GM21515 (cell line): ENCODE measurements around the gene MICU1.
"Not testable (repeated sequence)": the region's sequence is repeated elsewhere in the genome, so short reads cannot be mapped to it uniquely, and the experiment has no call there.

Experiments used
- ATAC-seq: cut with Tn5 transposase; IDR thresholded peaks from one replicate; pipeline ENCODE4 v1.9.1; 2021; ENCODE audit not compliant: unreplicated experiment

MICU1 gene, protein sequence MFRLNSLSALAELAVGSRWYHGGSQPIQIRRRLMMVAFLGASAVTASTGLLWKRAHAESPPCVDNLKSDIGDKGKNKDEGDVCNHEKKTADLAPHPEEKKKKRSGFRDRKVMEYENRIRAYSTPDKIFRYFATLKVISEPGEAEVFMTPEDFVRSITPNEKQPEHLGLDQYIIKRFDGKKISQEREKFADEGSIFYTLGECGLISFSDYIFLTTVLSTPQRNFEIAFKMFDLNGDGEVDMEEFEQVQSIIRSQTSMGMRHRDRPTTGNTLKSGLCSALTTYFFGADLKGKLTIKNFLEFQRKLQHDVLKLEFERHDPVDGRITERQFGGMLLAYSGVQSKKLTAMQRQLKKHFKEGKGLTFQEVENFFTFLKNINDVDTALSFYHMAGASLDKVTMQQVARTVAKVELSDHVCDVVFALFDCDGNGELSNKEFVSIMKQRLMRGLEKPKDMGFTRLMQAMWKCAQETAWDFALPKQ

DNA sequence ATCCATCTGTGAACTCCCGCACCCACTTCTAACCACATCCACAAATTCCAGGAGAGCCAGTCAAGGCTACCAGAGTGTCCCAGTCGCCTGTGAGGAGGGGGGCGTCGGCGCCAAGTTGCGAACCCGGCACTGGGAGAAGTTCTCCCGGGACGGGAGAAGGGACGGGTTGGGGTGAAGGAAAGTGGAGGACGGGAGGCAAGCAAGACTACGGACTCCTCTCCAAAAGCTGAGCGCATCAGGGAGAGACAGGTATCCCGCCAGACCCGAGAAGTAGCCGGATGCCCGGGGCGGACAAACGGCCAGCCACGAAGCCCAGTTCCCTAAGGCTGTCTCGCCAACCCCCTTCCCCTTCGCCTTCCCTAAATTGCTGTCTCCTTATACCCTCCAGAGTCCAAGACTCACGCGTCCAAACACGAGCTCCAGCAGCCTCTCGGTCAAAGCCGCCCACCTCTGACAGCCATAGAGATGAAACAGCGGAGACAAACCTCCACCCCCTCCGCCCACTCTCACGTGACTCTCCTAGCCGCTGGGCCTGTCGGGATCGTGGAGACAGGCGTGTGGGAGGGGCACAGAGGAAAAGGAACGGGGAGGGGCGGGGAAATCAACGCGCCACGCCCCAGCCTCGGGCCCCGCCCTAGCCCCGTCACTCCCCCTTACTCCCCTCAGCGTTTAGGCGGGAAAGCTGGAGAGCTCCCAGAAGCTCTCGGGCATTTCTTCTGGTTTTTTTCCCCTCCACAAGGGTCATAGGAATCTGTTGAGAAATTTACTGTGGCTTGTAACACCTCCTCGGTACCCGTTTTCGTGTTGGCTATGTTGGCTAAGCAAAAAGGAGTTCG, at the start of gene MICU1:
MICU1 (minus strand) TSS at position 472 of the 836 bp plus-strand sequence. CDS start 59,286 bp downstream, outside the sequence.
- peak; percentile 95 for ATAC-seq

DNA sequence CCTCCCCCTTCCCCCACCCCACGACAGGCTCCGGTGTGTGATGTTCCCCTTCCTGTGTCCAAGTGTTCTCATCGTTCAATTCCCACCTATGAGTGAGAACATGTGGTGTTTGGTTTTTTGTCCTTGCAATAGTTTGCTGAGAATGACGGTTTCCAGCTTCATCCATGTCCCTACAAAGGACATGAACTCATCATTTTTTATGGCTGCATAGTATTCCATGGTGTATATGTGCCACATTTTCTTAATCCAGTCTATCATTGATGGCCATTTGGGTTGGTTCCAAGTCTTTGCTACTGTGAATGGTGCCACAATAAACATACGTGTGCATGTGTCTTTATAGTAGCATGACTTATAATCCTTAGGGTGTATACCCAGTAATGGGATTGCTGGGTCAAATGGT, 48.3 kb upstream of the MICU1 start:
- not testable (repeated sequence) for ATAC-seq

DNA sequence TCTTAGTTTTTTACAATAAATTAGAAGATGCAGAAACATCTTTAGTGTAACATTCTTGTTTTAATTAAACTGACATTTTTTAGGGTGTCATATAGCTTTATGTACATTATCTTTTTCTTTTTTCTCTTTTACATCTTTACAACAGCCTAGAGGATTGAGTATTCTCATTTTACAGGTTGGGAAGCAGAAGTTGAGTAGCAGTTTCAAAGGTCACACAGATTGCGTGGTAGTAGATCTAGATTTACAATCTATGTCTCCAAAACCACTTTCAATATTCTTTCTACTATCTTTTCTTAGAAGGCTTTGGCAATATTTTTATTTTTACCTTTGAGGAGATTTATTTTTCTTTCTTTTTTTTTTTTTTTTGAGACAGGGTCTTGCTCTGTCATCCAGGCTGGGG, 47.4 kb upstream of the MICU1 start:
- ATAC-seq, result no peak

DNA sequence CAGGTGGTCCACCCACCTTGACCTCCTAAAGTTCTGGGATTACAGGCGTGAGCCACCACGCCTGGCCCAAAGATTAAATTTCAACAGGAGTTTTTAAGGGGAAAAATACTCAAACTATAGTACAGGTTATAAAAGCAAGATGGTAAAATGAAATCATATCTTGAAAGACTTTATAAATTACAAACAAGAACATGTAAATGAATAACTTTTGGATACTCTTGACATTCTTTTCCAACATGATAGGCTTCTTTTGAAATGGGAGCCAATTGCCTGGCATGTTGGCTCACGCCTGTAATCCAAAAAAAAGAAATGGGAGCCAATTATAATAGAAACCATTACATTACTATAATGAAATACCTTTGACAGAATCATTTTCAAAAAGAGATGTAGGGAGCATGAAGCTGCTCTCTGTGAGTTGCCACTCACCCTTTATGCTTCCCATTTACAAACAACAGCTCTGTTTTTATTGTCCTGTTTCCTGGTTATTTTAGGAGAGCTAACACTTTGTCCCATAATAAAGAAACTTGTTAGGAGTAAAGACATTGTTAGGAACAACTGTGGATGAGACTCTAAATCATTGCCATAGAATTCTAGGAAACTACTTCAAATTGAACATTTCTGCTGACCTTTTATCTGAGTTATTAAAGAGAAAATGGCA, 41.5 kb upstream of the MICU1 start:
- ATAC-seq, result no peak

DNA sequence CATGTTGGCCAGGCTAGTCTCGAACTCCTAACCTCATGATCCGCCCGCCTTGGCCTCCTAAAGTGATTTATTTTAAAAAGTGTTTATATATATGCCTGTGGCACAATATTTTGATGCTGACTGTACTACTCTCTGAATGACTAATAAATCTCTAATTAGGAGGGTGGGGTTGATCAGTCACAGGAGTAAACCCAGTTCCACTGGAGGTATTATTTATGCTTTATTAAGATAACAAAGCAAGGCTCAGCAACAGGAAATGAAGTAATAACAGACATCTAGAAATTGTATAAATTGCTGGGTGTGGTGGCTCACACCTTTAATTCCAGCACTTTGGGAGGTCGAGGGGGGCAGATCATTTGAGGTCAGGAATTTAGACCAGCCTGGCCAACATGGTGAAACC, 40.0 kb upstream of the MICU1 start:
- ATAC-seq, result no peak

DNA sequence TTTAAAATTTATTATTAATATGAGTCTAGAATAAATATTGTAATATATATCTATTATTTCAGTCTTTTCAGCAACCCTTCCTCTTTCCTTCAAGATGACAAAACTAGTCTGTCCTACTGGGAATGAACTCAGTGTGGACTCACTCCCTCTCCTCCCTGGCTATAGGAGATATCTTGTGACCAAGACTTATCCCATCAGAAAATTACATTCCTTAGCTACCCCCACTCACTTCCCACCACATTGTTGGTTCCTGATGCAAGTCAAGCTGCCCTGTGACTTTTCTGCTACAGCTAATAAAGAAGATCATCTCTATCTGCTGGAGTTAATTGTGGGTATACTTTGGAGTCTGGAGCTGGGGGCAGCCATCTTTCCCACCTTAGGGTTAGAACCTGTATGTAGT, 38.1 kb upstream of the MICU1 start:
- ATAC-seq, result no peak

DNA sequence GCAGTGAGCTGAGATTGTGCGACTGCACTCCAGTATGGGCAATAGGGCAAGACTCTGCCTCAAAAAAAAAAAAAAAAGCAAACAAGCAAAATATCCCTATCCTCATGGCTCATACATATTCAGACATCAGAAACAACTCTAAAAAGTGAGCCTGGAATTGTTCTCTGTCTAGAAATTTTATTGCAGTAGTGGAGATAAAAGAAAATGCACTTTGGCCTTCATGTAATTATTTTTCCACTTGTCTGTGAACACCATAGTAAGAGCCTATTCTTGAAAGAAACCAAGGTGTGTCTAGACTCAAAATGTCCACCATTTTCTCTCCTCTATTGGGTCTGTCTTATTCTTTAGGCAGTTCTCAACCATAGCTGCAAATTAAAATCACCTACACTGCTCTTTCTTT, 35.6 kb upstream of the MICU1 start:
- ATAC-seq, result no peak

DNA sequence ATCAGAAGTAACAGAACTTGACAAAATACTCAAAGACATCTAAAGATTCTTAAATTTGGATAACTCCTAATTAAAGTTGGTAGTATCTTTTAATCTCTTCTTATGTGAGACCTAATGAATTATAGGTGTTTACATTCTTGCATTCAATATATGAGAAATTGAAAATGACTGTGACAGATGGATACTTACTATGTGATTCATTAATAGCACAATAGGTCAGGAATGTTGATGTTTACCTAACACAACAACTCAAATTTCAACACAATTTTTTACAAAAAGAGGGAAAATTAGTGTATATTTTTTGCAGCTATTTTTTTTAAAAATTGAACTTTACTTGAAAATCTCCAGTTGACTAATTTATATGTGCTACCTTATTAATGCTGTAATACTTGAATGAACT, 34.3 kb upstream of the MICU1 start:
- ATAC-seq, result no peak

DNA sequence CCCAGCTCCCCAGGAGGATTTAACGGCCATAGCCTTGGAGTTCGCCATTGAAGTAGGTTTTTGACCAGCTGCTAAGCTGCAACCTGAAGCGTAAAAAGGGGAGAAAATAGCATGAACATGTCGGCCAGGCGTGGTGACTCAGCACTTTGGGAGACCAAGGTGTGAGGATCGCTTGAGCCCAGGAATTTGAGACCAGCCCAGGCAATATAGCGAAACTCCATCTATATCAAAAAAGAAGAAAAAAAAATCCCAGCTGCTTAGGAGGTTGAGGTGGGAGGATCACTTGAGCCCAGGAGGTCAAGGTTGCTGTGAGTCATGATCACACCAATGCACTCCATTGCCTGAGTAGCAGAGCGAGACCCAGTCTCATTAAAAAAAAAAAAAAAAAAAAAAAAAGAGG, 33.8 kb upstream of the MICU1 start:
- ATAC-seq, result no peak

DNA sequence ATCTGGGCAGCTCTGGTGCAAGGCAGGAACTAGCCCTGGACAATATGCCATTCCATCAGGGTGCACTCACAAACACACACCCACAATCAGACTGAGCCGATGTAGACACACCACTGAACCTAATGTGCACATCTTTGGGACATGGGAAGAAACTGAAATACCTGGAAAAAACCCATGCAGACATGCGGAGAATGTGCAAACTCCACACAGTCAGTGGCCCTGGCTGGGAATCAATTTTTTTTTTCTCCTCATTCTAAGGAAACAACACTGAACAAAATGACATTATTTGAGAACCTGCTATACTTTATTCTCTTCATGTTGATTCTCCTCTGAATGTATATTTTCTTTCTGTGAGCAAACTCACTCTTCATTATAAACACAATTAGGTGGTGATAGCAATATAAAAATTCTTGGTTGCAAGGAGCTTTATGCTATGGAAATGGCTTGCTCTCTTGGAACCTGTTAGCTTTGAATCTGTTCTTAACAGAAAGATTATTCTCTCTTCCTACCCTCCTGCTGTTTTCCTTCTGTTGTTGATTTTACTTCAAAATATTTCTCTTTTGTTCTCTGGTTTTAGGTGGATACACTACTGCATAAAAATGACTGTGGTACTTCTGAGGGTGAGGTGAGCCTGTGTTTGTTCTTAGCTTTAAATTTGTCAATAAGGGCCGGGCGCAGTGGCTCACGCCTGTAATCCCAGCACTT, 33.0 kb upstream of the MICU1 start:
- ATAC-seq, result no peak

DNA sequence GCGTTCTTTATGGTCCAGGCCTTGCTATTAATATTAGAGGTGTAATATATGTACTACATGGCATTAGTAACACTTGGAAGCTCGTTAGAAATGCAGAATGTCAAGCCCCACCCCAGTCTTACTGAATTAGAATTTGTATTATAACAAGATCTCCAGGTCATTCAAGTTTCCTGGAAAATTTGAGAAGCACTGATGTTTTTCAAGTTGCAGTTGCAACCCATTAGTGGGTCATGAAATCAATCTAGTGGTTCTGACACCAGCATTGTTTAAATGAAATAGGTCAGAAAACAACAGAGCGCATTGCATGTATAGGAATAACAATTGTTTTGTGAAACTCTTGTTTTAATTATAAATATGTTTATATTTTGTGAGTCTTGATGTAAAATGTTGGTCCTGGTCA, 28.8 kb upstream of the MICU1 start:
- no peak for ATAC-seq

DNA sequence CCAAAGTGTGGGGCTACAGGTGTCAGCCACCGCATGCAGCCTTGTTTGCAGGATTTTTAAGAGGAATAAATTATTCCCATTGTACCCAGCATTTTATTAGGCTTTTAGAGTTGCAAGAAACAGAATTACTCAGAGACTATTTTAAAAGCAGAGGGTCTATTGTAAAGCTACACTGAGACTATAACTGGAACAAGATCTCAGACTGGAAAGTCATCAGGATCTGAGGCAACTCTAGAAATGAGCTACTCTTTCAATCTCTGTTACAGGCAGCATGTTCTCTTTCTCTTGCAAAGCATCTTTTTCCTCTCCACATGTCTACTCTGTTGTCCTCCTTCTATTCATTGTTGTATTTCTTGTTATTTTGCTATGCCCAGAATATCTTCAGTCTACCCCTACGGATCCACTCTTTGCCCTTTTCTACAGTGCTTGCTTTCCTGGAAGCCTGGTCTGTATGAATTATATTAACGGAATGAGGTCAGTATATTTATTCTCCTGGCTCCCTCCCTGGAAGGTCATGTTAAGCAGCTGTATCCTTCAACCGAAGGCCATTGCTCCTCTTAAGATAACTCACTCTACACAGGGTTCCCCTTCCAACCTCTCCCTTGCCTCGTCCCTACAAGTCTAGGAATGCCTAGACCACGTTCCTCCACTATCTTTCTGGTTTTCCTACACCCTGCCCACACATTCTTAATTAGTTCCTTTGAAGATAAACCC, 27.7 kb upstream of the MICU1 start:
- ATAC-seq, result no peak

DNA sequence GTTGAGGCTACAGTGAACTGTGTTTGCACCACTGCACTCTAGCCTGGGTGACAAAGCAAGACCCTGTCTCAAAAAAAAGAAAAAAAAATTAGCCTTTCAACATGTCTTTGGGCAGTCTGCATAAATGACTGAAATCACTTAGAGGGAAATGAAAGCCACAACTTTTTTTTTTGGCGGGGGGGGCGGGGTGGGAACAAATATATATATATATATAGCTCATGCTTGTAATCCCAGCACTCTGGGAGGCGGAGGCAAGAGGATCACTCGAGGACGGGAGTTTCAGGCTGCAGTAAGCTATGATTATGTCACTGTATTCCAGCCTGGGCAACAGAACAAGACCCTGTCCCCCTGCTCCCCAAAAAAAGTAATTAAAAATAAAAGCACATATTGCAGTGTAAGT, 23.4 kb upstream of the MICU1 start:
- no peak for ATAC-seq

DNA sequence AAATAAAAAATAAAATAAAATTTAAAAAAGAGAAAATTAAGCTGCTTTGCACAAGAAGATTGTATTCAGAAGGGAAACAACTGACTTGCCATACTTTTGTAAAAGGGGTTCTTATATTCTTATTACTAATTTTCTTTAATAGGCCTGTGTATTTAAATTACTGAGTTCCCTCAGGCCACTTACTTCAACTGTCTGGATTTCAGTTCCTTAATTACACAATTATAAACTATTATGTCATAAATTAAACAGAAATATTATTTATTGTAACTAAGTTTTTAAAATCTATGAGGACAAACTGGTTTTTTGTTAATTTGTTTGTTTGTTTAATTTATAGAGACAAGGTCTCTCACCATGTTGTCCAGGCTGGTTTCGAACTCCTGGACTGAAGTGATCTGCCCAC, 22.4 kb upstream of the MICU1 start:
- no peak for ATAC-seq

DNA sequence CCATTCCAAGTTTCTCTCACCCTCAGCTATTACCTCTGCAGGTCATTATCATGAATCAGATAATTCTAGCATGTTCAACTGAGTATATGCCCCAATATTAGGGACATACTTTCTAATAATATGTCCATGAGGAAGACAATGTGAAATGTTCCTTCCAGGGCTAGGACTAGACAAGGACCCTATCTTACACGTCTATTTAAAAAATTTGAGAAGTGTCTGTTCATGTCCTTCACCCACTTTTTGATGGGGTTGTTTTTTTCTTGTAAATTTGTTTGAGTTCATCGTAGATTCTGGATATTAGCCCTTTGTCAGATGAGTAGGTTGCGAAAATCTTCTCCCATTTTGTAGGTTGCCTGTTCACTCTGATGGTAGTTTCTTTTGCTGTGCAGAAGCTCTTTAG, 21.1 kb upstream of the MICU1 start:
- ATAC-seq, result not testable (repeated sequence)

DNA sequence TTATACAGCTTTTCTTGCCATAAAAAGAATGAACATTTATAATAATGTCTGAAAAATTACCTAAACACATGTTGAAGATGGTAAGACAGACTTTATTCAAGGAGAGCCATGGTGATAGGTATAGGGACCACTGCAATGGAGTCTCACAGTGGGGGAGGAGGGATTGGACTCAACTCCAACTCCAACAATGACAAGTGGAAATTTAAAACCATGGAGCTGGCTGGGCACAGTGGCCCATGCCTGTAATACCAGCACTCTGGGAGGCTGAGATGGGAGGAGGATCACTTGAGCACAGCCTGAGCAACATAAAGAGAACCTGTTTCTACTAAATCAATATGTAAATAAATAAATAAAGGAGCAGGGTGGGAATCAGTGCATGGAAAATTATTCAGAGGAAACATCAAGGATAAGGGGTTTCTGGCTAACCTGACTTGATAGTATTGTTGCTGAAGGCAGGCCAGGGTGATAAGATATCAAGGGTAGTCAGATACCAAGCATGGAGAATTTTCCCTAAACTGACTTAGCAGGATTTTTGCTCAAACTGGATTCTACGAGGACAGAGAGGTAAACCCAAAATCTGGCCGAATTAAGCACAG, 19.5 kb upstream of the MICU1 start:
- no peak for ATAC-seq

DNA sequence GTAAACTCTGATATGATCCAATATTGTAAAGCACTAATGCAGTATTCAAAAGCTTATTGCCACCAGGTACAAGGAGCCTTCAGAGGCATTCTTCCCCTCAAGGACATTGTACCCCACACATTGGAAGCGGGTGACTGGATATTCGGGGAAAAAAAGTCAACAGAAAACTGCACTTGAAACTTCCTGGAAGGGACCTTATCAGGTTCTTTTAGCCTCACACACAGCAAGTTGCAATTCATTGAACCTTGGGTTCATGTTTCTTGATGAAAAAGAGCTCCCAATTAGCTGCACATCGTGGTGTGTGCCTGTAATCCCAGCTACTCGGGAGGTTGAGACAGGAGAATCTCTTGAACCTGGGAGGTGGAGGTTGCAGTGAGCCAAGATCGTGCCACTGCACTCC, 16.4 kb upstream of the MICU1 start:
- ATAC-seq, result no peak

DNA sequence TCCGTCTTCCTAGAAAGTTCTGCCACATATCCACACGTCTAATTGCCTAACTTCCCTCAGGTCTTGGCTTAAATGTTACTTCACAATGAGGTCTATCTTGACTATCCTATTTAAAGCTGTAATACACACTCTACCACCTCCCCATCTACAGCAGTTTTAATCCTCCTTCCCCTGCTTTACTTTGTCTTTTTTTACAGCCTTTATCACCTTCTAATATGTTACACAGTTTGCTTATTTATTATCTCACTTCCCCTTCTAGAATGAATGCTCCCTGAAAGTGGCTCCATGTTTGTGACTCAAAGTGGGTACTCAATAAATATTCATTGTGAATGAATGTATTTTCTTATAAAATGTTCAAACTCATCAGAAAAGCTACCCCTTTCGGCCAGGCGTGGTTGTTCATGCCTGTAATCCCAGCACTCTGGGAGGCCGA, 13.6 kb upstream of the MICU1 start:
- no peak for ATAC-seq

DNA sequence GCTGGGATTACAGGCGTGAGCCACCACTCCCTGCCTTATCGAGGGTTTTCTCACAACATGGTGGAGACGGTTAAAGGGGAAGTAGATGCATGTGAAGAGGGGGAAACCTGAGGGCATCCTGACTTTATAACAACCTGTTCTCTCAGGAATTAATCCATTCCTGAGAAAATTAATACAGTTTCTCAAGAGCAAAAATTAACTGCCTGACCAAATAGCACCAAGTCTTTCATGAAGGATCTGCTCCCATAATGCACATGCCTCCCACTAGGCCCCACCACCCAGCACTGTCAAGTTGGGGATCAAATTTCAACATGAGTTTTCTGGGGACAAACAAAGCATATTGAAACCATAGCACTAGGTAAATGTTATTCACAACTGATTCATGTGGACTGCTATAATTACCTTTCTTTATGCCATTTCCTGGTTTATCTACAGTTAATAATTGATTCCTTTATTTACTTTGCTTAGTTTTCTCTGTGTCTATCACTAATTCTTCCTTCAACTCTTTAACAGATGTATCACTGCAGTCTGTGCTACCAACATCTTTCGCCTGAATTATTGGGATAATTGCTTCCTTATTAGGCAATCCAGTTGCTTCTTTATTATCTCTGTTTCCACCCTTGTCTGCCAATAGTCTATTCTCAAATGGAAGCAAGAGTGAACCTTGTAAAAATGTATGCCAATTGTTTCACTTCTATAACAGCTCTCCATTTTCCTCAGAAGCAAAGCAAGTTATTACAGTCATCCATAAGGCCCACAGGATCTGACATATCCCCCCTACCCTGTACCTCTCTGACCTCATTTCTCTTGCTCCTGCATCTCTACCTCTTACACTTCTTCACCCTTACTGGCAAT, 12.9 kb upstream of the MICU1 start:
- no peak for ATAC-seq
